HG03469 (cell line): ENCODE results near the gene CLSTN3.

Source experiments
- ATAC-seq: cut with Tn5 transposase; IDR thresholded peaks from one replicate; pipeline ENCODE4 v1.9.1; 2021; ENCODE audit warnings: mild to moderate bottlenecking, moderate library complexity, moderate number of reproducible peaks; ENCODE audit not compliant: unreplicated experiment

The CLSTN3 gene

DNA sequence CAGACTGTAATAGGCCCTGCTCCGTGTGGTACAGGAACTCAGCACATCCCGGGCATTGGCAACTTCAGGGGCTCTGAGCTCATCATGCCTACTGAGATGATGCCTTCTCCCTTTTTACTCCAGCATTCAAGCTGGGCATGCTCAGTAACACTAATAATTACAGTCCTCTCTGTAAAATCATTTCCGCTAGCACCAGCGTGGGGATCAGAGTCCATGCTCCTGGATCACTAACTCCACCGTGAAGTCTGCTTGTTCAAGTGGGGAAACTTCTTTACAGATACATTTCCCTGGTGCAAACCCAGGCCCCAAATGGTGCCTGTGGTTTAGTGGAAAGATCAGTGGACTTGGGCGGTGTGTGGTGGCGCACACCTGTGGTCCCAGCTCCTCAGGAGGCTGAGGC lies 16.7 kb downstream of the CLSTN3 start:
- ATAC-seq, result no peak

GRCh38 chr12:7150356-7150755 lies 20.2 kb downstream of the CLSTN3 start:
- ATAC-seq, result no peak

DNA sequence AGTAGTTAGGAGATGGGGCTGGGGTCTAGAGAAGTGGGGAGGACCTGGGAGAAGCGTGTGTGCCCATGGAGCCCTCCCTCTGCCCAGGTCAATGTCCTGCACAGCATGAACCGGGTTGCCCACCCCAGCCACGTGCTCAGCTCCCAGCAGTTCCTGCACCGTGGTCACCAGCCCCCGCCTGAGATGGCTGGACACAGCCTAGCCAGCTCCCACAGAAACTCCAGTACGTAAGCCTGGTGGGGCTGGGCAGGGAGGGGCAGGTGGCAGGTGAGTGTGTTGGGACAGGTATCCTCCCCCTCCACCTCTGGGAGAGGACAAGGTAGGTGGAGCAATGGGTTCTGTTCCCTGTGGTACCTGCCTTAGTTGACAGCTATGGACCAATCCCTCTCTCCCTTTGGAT lies 20.7 kb downstream of the CLSTN3 start:
- ATAC-seq, result no peak

DNA sequence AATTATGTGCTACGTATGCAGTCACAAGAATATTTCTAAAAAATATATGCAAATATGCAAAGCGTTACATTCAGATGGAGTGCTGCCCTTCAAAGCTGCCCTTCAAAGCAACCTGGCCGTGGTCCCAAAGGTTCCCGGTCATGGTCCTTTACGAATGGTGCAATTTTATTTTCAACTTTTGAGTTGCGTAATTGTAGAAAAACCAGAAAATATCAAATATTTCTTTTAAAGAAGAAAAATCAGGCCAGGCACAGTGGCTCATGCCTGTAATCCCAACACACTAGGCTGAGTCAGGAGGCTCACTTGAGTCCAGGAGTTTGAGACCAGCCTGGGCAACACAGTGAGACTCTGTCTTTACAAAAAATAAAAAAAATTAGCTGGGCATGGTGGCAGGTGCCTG lies 21.4 kb downstream of the CLSTN3 start:
- ATAC-seq, result no peak

GRCh38 chr12:7152818-7153217 lies 22.6 kb downstream of the CLSTN3 start:
- no peak for ATAC-seq

DNA sequence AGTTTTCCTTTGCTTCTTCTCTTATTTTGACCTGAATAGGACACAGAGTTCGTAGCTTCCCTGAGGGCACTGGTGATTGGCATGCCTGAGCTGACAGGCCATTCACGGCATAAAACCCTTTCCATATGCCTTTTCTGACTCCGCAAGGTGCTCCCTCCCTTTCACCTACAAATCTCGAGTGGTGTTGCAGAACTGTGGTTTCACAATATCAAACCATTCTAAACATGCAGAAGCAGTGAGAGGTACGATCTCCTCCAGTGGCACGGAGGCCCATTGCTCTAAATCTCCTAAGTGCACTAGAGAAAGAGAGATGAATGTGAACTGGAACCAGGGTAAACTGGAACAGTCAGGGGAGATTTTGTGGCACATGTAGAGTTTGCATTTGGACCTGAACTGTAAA lies 23.9 kb downstream of the CLSTN3 start:
- ATAC-seq, result no peak

DNA sequence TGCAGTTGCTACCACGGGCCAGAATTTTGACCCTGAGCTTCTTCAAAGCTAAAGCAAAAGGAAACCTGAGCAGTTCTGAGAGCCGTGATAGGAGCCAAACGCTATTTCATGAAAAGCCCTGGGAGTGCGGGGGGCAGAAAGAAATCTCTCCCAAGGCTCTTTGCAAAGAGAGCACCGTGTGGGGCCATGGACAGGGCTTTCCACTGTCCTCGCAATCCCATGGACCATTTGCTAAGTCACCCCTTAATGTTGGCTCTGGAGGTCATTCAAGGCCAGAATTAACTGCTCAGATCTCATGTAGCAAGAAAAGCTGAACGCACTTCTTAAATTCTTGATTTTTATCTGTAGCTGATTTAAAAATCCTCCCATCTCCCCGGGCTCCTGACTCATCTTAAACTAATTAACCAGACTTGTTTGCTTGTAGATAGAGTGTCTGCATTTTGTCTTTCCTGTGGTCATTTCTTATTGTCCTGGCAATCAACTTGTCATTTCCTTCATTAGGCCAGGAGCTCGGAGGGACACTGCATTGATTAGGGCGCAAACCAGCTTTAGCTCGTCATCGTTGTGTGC lies 24.8 kb downstream of the CLSTN3 start:
- no peak for ATAC-seq

- no peak for ATAC-seq
Measured at GRCh38 chr12:7155471-7156034, 25.4 kb downstream of the CLSTN3 start.

- ATAC-seq, result no peak
Measured at GRCh38 chr12:7156259-7157197, 26.4 kb downstream of the CLSTN3 start.

GRCh38 chr12:7157391-7157790 lies 27.2 kb downstream of the CLSTN3 start:
- no peak for ATAC-seq

- no peak for ATAC-seq
Measured at GRCh38 chr12:7158781-7159609, 28.8 kb downstream of the CLSTN3 start.

- no peak for ATAC-seq
Measured at GRCh38 chr12:7160183-7160582, 30.0 kb downstream of the CLSTN3 start.

GRCh38 chr12:7161327-7161726 lies 31.2 kb downstream of the CLSTN3 start:
- ATAC-seq, result no peak

DNA sequence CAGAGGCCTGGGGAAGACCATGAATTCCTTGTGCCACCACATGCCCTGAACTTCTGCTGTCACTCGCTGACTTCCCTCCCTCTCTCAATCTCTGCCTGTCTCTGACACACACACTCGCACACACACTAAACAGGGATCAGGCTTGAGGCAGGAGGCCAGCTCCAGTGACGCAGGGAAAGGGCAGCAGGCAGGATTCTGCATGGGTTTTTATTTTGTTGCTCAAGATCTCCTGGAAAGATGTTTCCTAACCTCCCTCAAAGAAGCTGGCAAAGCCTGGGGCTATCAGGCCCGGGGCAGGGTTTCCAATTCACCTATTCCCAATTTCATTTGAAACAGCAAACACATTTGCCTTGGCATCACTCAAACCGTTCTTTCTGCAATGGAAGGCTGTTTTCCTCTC lies 31.6 kb downstream of the CLSTN3 start:
- no peak for ATAC-seq

- no peak for ATAC-seq
Measured at GRCh38 chr12:7162691-7163114, 32.5 kb downstream of the CLSTN3 start.

DNA sequence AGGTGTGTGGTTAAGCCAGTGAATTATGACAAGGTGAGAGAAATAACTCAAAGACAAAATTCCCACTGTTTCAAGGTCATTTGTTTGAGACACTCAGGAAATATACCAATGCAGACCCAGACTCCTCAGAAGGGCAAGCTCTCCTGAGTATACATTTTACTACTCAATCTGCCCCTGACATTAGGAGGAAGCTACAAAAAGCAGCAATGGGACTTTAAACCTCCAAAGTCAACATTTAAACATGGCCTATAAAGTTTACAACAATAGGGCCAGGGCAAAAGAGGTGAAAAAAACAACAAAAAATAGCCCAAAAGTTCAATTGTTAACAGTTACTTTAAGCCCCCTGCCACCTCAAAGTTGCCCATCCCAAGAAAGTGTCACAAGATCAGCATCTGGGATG lies 39.8 kb downstream of the CLSTN3 start:
- ATAC-seq, result no peak

DNA sequence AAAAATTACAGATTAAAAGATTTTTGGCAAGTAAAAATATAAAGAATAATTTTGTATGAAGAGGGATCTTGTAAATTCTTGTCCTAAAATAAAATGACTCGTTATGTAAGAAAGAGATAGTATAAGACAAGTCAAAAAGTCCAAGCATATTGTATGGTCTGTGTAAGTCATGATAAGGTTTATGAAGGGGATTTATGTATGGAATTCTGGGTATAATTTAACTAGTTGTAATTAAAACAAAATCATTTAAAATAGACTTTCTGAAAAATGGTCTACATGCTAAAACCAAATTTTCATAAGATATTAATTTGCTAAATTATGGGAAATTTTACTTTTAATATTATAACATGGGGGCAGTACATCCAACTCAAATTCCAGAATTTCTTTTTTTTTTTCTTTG lies 41.7 kb downstream of the CLSTN3 start:
- no peak for ATAC-seq

GRCh38 chr12:7175493-7175892 lies 45.3 kb downstream of the CLSTN3 start:
- no peak for ATAC-seq

DNA sequence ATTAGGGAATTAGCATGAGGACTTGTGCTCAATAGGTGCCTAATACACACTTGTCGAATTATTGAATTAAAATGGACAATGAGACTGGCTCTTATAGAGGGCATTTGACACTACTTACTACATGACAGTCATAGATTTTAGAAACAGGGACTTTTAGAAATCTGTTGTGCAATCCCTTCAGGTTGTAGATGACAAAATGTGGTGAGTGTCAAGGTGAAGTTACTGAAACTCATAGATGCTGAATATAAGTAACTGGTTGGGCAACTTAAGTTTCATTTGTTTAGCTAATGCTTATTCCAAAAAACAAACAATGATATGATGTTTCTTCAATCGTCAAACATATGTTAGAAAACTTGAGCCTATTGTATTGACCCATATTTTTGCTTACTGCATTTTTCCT lies 46.4 kb downstream of the CLSTN3 start:
- ATAC-seq, result no peak

DNA sequence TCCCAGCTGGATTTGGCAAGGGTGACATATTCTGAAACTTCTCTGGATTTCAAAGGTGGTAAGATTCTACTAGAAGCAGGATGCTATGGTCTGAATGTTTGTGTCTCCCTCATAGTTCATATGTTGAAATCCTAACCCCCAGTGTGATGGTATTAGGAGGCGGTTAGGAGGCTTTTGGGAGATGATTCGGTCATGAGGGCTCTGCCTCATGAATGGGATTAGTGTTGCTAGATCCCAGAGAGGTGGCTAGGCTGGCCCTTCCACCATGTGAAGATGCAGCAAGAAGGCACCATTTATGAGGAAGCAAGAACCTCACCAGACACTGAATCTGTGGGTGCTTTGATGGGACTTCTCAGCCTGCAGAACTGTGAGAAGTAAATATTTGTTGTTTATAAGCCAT lies 48.3 kb downstream of the CLSTN3 start:
- ATAC-seq, result no peak

DNA sequence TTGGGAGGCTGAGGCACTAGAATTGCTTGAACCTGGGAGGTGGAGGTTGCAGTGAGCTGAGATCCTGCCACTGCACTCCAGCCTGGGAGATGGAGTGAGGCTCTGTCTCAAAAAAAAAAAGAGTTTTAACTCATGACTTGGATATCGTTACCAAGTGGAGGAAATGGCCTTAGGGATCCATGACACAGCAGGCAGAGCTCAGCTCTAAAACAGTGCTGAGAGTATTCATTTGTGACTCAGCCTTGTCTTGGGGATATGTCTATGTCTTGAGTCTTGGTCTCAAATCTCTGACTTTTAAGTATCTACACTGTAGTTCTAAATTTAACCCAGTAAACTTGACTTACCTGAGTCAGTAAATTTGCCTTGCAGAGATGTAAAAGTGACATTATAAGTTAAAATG lies 50.5 kb downstream of the CLSTN3 start:
- ATAC-seq, result no peak
